OCI-LY7 (cell line): ENCODE results near the gene ZMIZ1.

Experiments
- CTCF ChIP-seq: fragments of 200-600 bp; sonication (generic); conservative IDR thresholded peaks from 2 replicates; pipeline ENCODE4 v1.5.1; 2014; ENCODE audit warnings: mild to moderate bottlenecking, antibody characterized with exemption, low read length, moderate library complexity, mixed read lengths
- EZH2phosphoT487 ChIP-seq: fragments of 200-600 bp; sonication (generic); IDR thresholded peaks from 2 replicates; pipeline ENCODE4 v1.6.1; 2018; ENCODE audit warnings: low read depth, borderline replicate concordance, mild to moderate bottlenecking, mixed run types, antibody characterized with exemption, low read length, moderate library complexity, mixed read lengths

GRCh38 chr10:79172881-79173280 is 104.1 kb downstream of the ZMIZ1 start:
- TF ChIP-seq CTCF (no peak), EZH2phosphoT487 (no peak)
